22Rv1 (cell line): ENCODE data around the gene GEN1.

Experiments used
- H3K27ac ChIP-seq: fragments of 450-650 bp; 2 replicates; pipeline ENCODE4 v1.5.1; 2017
- ZFX ChIP-seq: fragments of 450-650 bp; IDR thresholded peaks from 2 replicates; pipeline ENCODE4 v1.6.1; 2017; ENCODE audit warnings: antibody characterized with exemption, borderline replicate concordance
- TF ChIP-seq, protein P1 (sequence below): fragments of 450-650 bp; IDR thresholded peaks from 2 replicates; pipeline ENCODE4 v1.5.1; 2017; ENCODE audit warnings: mild to moderate bottlenecking

Gene GEN1

DNA sequence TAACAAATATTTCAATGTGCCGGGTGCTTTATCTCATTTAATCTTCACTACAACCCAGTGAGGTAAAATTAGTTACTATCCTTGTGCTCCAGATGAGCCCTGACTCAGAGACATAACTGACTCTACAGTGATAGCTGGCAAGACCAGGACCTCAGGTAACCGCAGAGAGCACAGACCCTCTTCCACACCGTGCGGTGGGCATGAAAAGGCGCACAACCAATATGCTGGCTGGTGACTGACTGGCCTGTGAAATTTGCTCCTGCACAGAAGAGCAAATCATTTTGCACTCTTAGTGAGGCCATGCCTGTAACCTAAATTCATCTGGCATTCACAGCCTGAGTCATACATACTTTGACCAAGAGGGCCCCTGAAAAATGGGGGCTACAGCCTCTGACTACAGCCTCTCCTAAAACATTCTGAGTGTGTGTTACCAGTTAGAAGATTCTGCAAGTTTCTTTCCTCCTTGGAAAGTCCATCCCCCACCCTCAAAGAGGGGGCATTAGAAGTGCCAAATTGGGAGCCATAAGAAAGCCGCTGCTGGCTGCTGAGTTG is 39.9 kb downstream of the GEN1 start:
- TF ChIP-seq ZFX: no peak
- TF ChIP-seq, protein P1, sequence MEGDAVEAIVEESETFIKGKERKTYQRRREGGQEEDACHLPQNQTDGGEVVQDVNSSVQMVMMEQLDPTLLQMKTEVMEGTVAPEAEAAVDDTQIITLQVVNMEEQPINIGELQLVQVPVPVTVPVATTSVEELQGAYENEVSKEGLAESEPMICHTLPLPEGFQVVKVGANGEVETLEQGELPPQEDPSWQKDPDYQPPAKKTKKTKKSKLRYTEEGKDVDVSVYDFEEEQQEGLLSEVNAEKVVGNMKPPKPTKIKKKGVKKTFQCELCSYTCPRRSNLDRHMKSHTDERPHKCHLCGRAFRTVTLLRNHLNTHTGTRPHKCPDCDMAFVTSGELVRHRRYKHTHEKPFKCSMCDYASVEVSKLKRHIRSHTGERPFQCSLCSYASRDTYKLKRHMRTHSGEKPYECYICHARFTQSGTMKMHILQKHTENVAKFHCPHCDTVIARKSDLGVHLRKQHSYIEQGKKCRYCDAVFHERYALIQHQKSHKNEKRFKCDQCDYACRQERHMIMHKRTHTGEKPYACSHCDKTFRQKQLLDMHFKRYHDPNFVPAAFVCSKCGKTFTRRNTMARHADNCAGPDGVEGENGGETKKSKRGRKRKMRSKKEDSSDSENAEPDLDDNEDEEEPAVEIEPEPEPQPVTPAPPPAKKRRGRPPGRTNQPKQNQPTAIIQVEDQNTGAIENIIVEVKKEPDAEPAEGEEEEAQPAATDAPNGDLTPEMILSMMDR: no peak
- no peak overlapping the region for H3K27ac ChIP-seq

GRCh38 chr2:17795309-17795708 is 41.4 kb downstream of the GEN1 start:
- H3K27ac ChIP-seq: no peak overlapping the region
- TF ChIP-seq ZFX: no peak
- TF ChIP-seq, protein P1: no peak

DNA sequence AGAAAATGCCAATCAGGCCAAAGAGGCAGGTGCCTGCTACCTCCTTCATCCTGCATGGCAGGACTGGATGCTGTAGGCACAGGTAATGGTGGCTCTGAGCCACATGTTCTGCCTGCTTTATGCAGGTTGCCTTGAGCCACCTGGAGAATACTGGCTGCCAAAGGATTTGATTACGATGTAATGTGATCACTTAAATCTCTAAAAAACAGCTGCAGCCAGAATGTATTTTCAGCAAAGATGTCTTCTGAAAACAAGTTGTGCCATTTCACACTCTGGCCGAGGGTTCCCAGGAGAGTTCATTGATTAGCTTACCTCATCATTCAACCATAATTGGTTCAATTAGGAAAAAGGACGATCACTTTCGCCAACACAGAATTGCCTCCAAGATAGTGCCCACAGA is 44.4 kb downstream of the GEN1 start:
- no peak overlapping the region for H3K27ac ChIP-seq
- TF ChIP-seq ZFX: no peak
- TF ChIP-seq, protein P1: no peak

- TF ChIP-seq, protein P1: no peak
- TF ChIP-seq ZFX: no peak
- no peak overlapping the region for H3K27ac ChIP-seq
These were observed 45.6 kb downstream of the GEN1 start for GRCh38 chr2:17799301-17800120.

GRCh38 chr2:17800219-17800618 is 46.3 kb downstream of the GEN1 start:
- H3K27ac ChIP-seq: no peak overlapping the region
- no peak for TF ChIP-seq ZFX

GRCh38 chr2:17800693-17801458 is 46.9 kb downstream of the GEN1 start:
- TF ChIP-seq, protein P1: no peak
- no peak for TF ChIP-seq ZFX
- H3K27ac ChIP-seq: no peak overlapping the region

- no peak overlapping the region for H3K27ac ChIP-seq
- TF ChIP-seq, protein P1: no peak
- no peak for TF ChIP-seq ZFX
These were observed 49.6 kb downstream of the GEN1 start for GRCh38 chr2:17803497-17803896.
